Esophagus squamous epithelium (tissue), 5 donors: ENCODE data around the gene TAL2. TPM values are rescaled to one million over a fixed set of nuclear protein-coding genes. Genes with fewer than 3 reads are reported as not detected.

ENCODE experiments used
- DNase-seq: peaks from one replicate; lab custom pipeline; 2025; lab: John Stamatoyannopoulos, UW
- H3K27ac ChIP-seq, 4 donors: fragments of 200-600 bp; sonication (generic); one replicate each; pipeline ENCODE4 v1.5.1; 2016 to 2019; ENCODE audit warnings: mild to moderate bottlenecking in 1 of 4
- H3K27me3 ChIP-seq, 4 donors: fragments of 200-600 bp; sonication (generic); 1 replicate in 3 of 4; 2 replicates in 1 of 4; pipeline versions ENCODE4 v1.5.1 to v1.6.0; 2017 to 2021; ENCODE audit warnings: antibody characterized with exemption in 1 of 4
- H3K36me3 ChIP-seq, 3 donors: fragments of 200-600 bp; sonication (generic); one replicate each; pipeline ENCODE4 v1.5.1; 2016 to 2019
- H3K4me1 ChIP-seq, 3 donors: fragments of 200-600 bp; sonication (generic); one replicate each; pipeline ENCODE4 v1.5.1; 2017 to 2019
- H3K4me3 ChIP-seq, 4 donors: fragments of 200-600 bp; sonication (generic); 1 replicate in 3 of 4; 2 replicates in 1 of 4; pipeline ENCODE4 v1.5.1; 2016 to 2019; ENCODE audit warnings: mild to moderate bottlenecking in 2 of 4, moderate library complexity in 1 of 4
- H3K9me3 ChIP-seq, 3 donors: fragments of 200-600 bp; sonication (generic); one replicate each; pipeline ENCODE4 v1.5.1; 2016 to 2019
- CTCF ChIP-seq, 6 experiments: fragments of 450-650 bp in 4 of 6; fragments of 200-600 bp in 2 of 6; sonication (generic) in 2 of 6; IDR thresholded peaks; one replicate each; pipeline ENCODE4 v1.5.1; 2016 to 2019; ENCODE audit warnings: antibody characterized with exemption in 6 of 6, mild to moderate bottlenecking in 4 of 6, moderate library complexity in 4 of 6
- POLR2A ChIP-seq, 4 donors: fragments of 450-650 bp; IDR thresholded peaks; one replicate each; pipeline ENCODE4 v1.6.1; 2017; ENCODE audit warnings: antibody characterized with exemption in 4 of 4, mild to moderate bottlenecking in 4 of 4, moderate library complexity in 3 of 4
- WGBS, 2 donors: methylation state at CpG; one replicate each; pipeline ENCODE4 v1.1.5; 2018; 5-methylcytosine and 5-hydroxymethylcytosine counted together
- intact Hi-C: fragments of 100-400 bp; cut with DNase I; formaldehyde crosslinking; loops from one replicate; pipeline ENCODE4 v1.15.0; 2022
- total RNA-seq, 4 donors: library from RNA; depleted of rRNA; stranded (reverse); fragments of >200 nt; gene quantifications; one replicate each; pipeline ENCODE4 v1.1.0, GENCODE V29; 2016
- donor health status: DM: yes; HTN: yes; CAD: no.

The TAL2 gene
- total RNA-seq, 4 donors from 2014 or later = not detected

GRCh38 chr9:105681313-105681712 is 19.1 kb downstream of the TAL2 start:
- no peak for TF ChIP-seq POLR2A (IDR thresholded peaks at IDR 0.05)
- TF ChIP-seq CTCF (IDR thresholded peaks at IDR 0.05) = no peak
- no peaks in the 10 kb centered on the region for H3K9me3 ChIP-seq
- no peak overlapping the region for H3K4me3 ChIP-seq
- no peak overlapping the region for H3K27ac ChIP-seq
- no peaks in the 10 kb centered on the region for H3K4me1 ChIP-seq
- H3K36me3 ChIP-seq = no peaks in the 10 kb centered on the region
- DNase-seq = no peak
- intact Hi-C loops = no loop called here
- H3K27me3 ChIP-seq = no peaks in the 10 kb centered on the region
- 92 to 100% methylated on average over 2 of the region's 2 CpGs for WGBS, 2 donors

- intact Hi-C loops = no loop called here
- no peak overlapping the region for H3K27ac ChIP-seq
- no peak for TF ChIP-seq POLR2A (IDR thresholded peaks at IDR 0.05)
- no peak for TF ChIP-seq CTCF (IDR thresholded peaks at IDR 0.05)
- no peak for DNase-seq
- H3K27me3 ChIP-seq = no peaks in the 10 kb centered on the region
- WGBS, 2 donors = 86 to 100% methylated on average over 1 of the region's 1 CpG
- H3K4me3 ChIP-seq = no peak overlapping the region
- H3K9me3 ChIP-seq = no peaks in the 10 kb centered on the region
- H3K4me1 ChIP-seq = no peaks in the 10 kb centered on the region
- H3K36me3 ChIP-seq = no peaks in the 10 kb centered on the region
These were observed 19.5 kb downstream of the TAL2 start for GRCh38 chr9:105681724-105682123.

- Histone ChIP-seq H3K4me3 (no peak overlapping the region), H3K9me3 (no peaks in the 10 kb centered on the region), H3K27ac (no peak overlapping the region), H3K4me1 (no peaks in the 10 kb centered on the region), H3K27me3 (peaks cover 0 to 2% (median 0%) of the 10 kb centered on the region in 4 donors), H3K36me3 (no peaks in the 10 kb centered on the region)
- TF ChIP-seq CTCF (IDR thresholded peaks at IDR 0.05) (no peak), POLR2A (IDR thresholded peaks at IDR 0.05) (no peak)
- intact Hi-C loops = no loop called here
- WGBS, 2 donors = 70 to 83% methylated on average over 1 of the region's 1 CpG
- DNase-seq = no peak
These were observed 21.5 kb downstream of the TAL2 start for GRCh38 chr9:105683688-105684275.

GRCh38 chr9:105686936-105687335 is 24.7 kb downstream of the TAL2 start:
- H3K4me3 ChIP-seq = no peak overlapping the region
- intact Hi-C loops = no loop called here
- no peaks in the 10 kb centered on the region for H3K9me3 ChIP-seq
- H3K36me3 ChIP-seq = no peaks in the 10 kb centered on the region
- WGBS, 2 donors = 88 to 95% methylated on average over 4 of the region's 4 CpGs
- no peaks in the 10 kb centered on the region for H3K4me1 ChIP-seq
- TF ChIP-seq POLR2A (IDR thresholded peaks at IDR 0.05) (no peak), CTCF (IDR thresholded peaks at IDR 0.05) (no peak)
- no peak overlapping the region for H3K27ac ChIP-seq
- no peak for DNase-seq
- peaks cover 0 to 26% (median 0%) of the 10 kb centered on the region in 4 donors for H3K27me3 ChIP-seq

GRCh38 chr9:105690742-105691141 is 28.5 kb downstream of the TAL2 start:
- H3K4me3 ChIP-seq = no peak overlapping the region
- peaks cover 0 to 20% (median 6%) of the 10 kb centered on the region in 3 donors for H3K4me1 ChIP-seq

More at GRCh38 chr9:105690742-105691141, 28.5 kb downstream of the TAL2 start:
- WGBS, 2 donors = 34 to 49% methylated on average over 2 of the region's 2 CpGs
- no peak overlapping the region for H3K27ac ChIP-seq
- H3K27me3 ChIP-seq = peaks cover 0 to 47% (median 2%) of the 10 kb centered on the region in 4 donors
- no peaks in the 10 kb centered on the region for H3K9me3 ChIP-seq
- no peaks in the 10 kb centered on the region for H3K36me3 ChIP-seq
- no peak for TF ChIP-seq POLR2A (IDR thresholded peaks at IDR 0.05)
- peak in 5 of 6 experiments; percentile 11 to 36 (median 25) for TF ChIP-seq CTCF (IDR thresholded peaks at IDR 0.05)
- DNase-seq = no peak
- intact Hi-C loops = no loop called here
